ENCODE measurements around the gene GNAS-AS1.
"Not testable (repeated sequence)": the region's sequence is repeated elsewhere in the genome, so short reads cannot be mapped to it uniquely, and the experiment has no call there.

GNAS-AS1 gene

GRCh38 chr20:58835231-58835630 is 15.5 kb downstream of the GNAS-AS1 start:
- DNase-seq (ENCODE audit: low spot score) = no peak

- DNase-seq (ENCODE audit: low spot score) = no peak
Observed at GRCh38 chr20:58833921-58834320, 16.8 kb downstream of the GNAS-AS1 start.

GRCh38 chr20:58832457-58832856 is 18.2 kb downstream of the GNAS-AS1 start:
- DNase-seq (ENCODE audit: low spot score) = no peak

- no peak for DNase-seq (ENCODE audit: low spot score)
Observed at GRCh38 chr20:58829531-58829941, 21.2 kb downstream of the GNAS-AS1 start.

- not testable (repeated sequence) for DNase-seq (ENCODE audit: low spot score)
Observed at GRCh38 chr20:58828804-58829203, 21.9 kb downstream of the GNAS-AS1 start.

GRCh38 chr20:58828136-58828535 is 22.6 kb downstream of the GNAS-AS1 start:
- DNase-seq (ENCODE audit: low spot score) = no peak

- DNase-seq (ENCODE audit: low spot score) = no peak
Observed at GRCh38 chr20:58826271-58826670, 24.4 kb downstream of the GNAS-AS1 start.

- no peak for DNase-seq (ENCODE audit: low spot score)
Observed at GRCh38 chr20:58825450-58825849, 25.3 kb downstream of the GNAS-AS1 start.

GRCh38 chr20:58824843-58825242 is 25.9 kb downstream of the GNAS-AS1 start:
- DNase-seq (ENCODE audit: low spot score) = no peak

GRCh38 chr20:58822748-58823730 is 27.7 kb downstream of the GNAS-AS1 start:
- DNase-seq (ENCODE audit: low spot score) = no peak

GRCh38 chr20:58822149-58822548 is 28.6 kb downstream of the GNAS-AS1 start:
- DNase-seq (ENCODE audit: low spot score) = no peak

- DNase-seq (ENCODE audit: low spot score) = not testable (repeated sequence)
Observed at GRCh38 chr20:58820515-58820914, 30.2 kb downstream of the GNAS-AS1 start.

GRCh38 chr20:58819921-58820320 is 30.8 kb downstream of the GNAS-AS1 start:
- no peak for DNase-seq (ENCODE audit: low spot score)

- no peak for DNase-seq (ENCODE audit: low spot score)
Observed at GRCh38 chr20:58818586-58819285, 32.0 kb downstream of the GNAS-AS1 start.

- no peak for DNase-seq (ENCODE audit: low spot score)
Observed at GRCh38 chr20:58817748-58818147, 33.0 kb downstream of the GNAS-AS1 start.

- DNase-seq (ENCODE audit: low spot score) = no peak
Observed at GRCh38 chr20:58816957-58817651, 33.6 kb downstream of the GNAS-AS1 start.

- no peak for DNase-seq (ENCODE audit: low spot score)
Observed at GRCh38 chr20:58816051-58816450, 34.7 kb downstream of the GNAS-AS1 start.

- DNase-seq (ENCODE audit: low spot score) = no peak
Observed at GRCh38 chr20:58815448-58815847, 35.3 kb downstream of the GNAS-AS1 start.

- no peak for DNase-seq (ENCODE audit: low spot score)
Observed at GRCh38 chr20:58813369-58813768, 37.3 kb downstream of the GNAS-AS1 start.

- no peak for DNase-seq (ENCODE audit: low spot score)
Observed at GRCh38 chr20:58811334-58811733, 39.4 kb downstream of the GNAS-AS1 start.

GRCh38 chr20:58810879-58811250 is 39.8 kb downstream of the GNAS-AS1 start:
- no peak for DNase-seq (ENCODE audit: low spot score)

GRCh38 chr20:58810116-58810878 is 40.4 kb downstream of the GNAS-AS1 start:
- no peak for DNase-seq (ENCODE audit: low spot score)
